Measurements from ENCODE around the gene EIF4H.

DNA sequence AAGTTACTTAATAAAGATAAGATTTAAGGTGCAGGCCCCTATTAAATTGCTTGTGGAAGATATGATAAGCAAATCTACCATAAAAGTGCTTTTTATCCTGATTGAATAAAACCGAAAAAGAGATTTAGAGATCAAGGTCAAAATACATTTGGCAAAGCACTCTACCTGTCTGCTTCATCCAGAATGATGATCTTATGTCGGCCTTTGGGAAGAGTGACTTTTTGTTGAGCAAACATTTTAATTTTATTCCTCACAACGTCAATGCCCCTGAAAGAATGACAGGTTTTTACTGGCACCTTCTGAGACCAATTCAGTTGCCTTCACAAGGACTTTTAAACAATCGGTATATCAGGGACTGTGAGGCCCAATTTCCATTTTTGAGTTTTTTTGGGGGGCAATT lies 72.3 kb downstream of the EIF4H start:
- TF ChIP-seq GATA3 (IDR thresholded peaks at IDR 0.05; ENCODE audit: low read depth, low read length) (no peak), GATA2 (IDR thresholded peaks at IDR 0.05; ENCODE audit: low read depth, low read length) (no peak)

Measured in SH-SY5Y (cell line).